SJCRH30 (cell line): ENCODE data around the gene STKLD1. TPM values are rescaled to one million over a fixed set of nuclear protein-coding genes. Genes with fewer than 3 reads are reported as not detected.
A peak's percentile ranks its signal among the peaks of the same experiment; 100 is the strongest.
"Not testable (repeated sequence)": the region's sequence is repeated elsewhere in the genome, so short reads cannot be mapped to it uniquely, and the experiment has no call there.

Experiments
- DNase-seq, 2 experiments: peaks; one replicate each; pipeline ENCODE4 v3.0.0-alpha.2; 2015 to 2020
- H3K27ac ChIP-seq: fragments of 250-450 bp; sonication (Bioruptor Pico); 2 replicates; pipeline ENCODE4 v1.5.1; 2020; ENCODE audit warnings: mild to moderate bottlenecking, moderate library complexity
- H3K27me3 ChIP-seq: fragments of 250-450 bp; sonication (Bioruptor Pico); 2 replicates; pipeline ENCODE4 v1.5.1; 2020; ENCODE audit warnings: mild to moderate bottlenecking, moderate library complexity
- H3K36me3 ChIP-seq: fragments of 250-450 bp; sonication (Bioruptor Pico); 2 replicates; pipeline ENCODE4 v1.5.1; 2020; ENCODE audit warnings: mild to moderate bottlenecking, moderate library complexity
- H3K4me1 ChIP-seq: fragments of 250-450 bp; sonication (Bioruptor Pico); 2 replicates; pipeline ENCODE4 v1.5.1; 2020; ENCODE audit warnings: mild to moderate bottlenecking, moderate library complexity
- H3K4me3 ChIP-seq: fragments of 250-450 bp; sonication (Bioruptor Pico); 2 replicates; pipeline ENCODE4 v1.5.1; 2020; ENCODE audit warnings: mild to moderate bottlenecking, moderate library complexity
- H3K9me3 ChIP-seq: fragments of 250-450 bp; sonication (Bioruptor Pico); replicated peaks from 2 replicates; pipeline ENCODE4 v1.5.1; 2020; ENCODE audit warnings: mild to moderate bottlenecking, moderate library complexity
- total RNA-seq: library from RNA; depleted of rRNA; stranded (reverse); fragments of >200 nt; shearing (Covaris generic); gene quantifications from 2 replicates; pipeline ENCODE4 v1.2.3, GENCODE V29; 2014

STKLD1 gene
- total RNA-seq, 1 experiment from 2014 or later = 1.7 TPM

- H3K4me1 ChIP-seq = no peaks in the 10 kb centered on the region
- H3K9me3 ChIP-seq = no peaks in the 10 kb centered on the region
- no peak overlapping the region for H3K4me3 ChIP-seq
- no peak overlapping the region for H3K27ac ChIP-seq
- no peak for DNase-seq
- no peaks in the 10 kb centered on the region for H3K36me3 ChIP-seq
- no peaks in the 10 kb centered on the region for H3K27me3 ChIP-seq
Measured at GRCh38 chr9:133379153-133380086, 3.3 kb downstream of the STKLD1 start.

- Histone ChIP-seq H3K36me3 (no peaks in the 10 kb centered on the region), H3K27ac (no peak overlapping the region), H3K4me3 (no peak overlapping the region), H3K4me1 (peaks cover 3% of the 10 kb centered on the region; the same call in 1 of the 2 replicates), H3K9me3 (no peaks in the 10 kb centered on the region), H3K27me3 (no peaks in the 10 kb centered on the region)
- no peak for DNase-seq
Measured at GRCh38 chr9:133380734-133381133, 4.6 kb downstream of the STKLD1 start.

- Histone ChIP-seq H3K4me1 (peaks cover 5% of the 10 kb centered on the region; the same call in 1 of the 2 replicates), H3K27ac (no peak overlapping the region), H3K36me3 (no peaks in the 10 kb centered on the region), H3K4me3 (no peak overlapping the region), H3K27me3 (no peaks in the 10 kb centered on the region), H3K9me3 (no peaks in the 10 kb centered on the region)
- no peak for DNase-seq
Measured at GRCh38 chr9:133382507-133383141, 6.5 kb downstream of the STKLD1 start.

- Histone ChIP-seq H3K27ac (no peak overlapping the region), H3K4me3 (no peak overlapping the region), H3K36me3 (no peaks in the 10 kb centered on the region), H3K9me3 (no peaks in the 10 kb centered on the region), H3K4me1 (peaks cover 5% of the 10 kb centered on the region; the same call in 1 of the 2 replicates), H3K27me3 (no peaks in the 10 kb centered on the region)
- no peak for DNase-seq
Measured at GRCh38 chr9:133383438-133383837, 7.3 kb downstream of the STKLD1 start.

- DNase-seq = peak in 1 of 2 experiments; percentile 65
- no peaks in the 10 kb centered on the region for H3K27me3 ChIP-seq
- H3K9me3 ChIP-seq = no peaks in the 10 kb centered on the region
- peaks cover 5% of the 10 kb centered on the region; the same call in 1 of the 2 replicates for H3K4me1 ChIP-seq
- no peak overlapping the region for H3K4me3 ChIP-seq
- no peak overlapping the region for H3K27ac ChIP-seq
- no peaks in the 10 kb centered on the region for H3K36me3 ChIP-seq
Measured at GRCh38 chr9:133384736-133385321, 8.7 kb downstream of the STKLD1 start.

GRCh38 chr9:133385452-133385851 lies 9.3 kb downstream of the STKLD1 start:
- no peak overlapping the region for H3K4me3 ChIP-seq
- peaks cover 5% of the 10 kb centered on the region; the same call in 1 of the 2 replicates for H3K4me1 ChIP-seq
- H3K27ac ChIP-seq = no peak overlapping the region
- H3K36me3 ChIP-seq = no peaks in the 10 kb centered on the region
- H3K9me3 ChIP-seq = no peaks in the 10 kb centered on the region
- DNase-seq = no peak
- H3K27me3 ChIP-seq = no peaks in the 10 kb centered on the region

- Histone ChIP-seq H3K36me3 (no peaks in the 10 kb centered on the region), H3K27me3 (no peaks in the 10 kb centered on the region), H3K9me3 (no peaks in the 10 kb centered on the region), H3K27ac (no peak overlapping the region), H3K4me1 (peaks cover 5% of the 10 kb centered on the region; the same call in 1 of the 2 replicates), H3K4me3 (no peak overlapping the region)
- no peak for DNase-seq
Measured at GRCh38 chr9:133386338-133386737, 10.2 kb downstream of the STKLD1 start.

- Histone ChIP-seq H3K36me3 (no peaks in the 10 kb centered on the region), H3K4me3 (no peak overlapping the region), H3K27me3 (no peaks in the 10 kb centered on the region), H3K9me3 (no peaks in the 10 kb centered on the region), H3K27ac (no peak overlapping the region), H3K4me1 (peaks cover 5% of the 10 kb centered on the region; the same call in 1 of the 2 replicates)
- DNase-seq = no peak
Measured at GRCh38 chr9:133387680-133388079, 11.5 kb downstream of the STKLD1 start.

GRCh38 chr9:133389025-133389557 lies 12.9 kb downstream of the STKLD1 start:
- H3K4me3 ChIP-seq = no peak overlapping the region
- H3K9me3 ChIP-seq = no peaks in the 10 kb centered on the region
- H3K27ac ChIP-seq = no peak overlapping the region
- 0 out of 2 replicates have a peak, but pooled peaks cover 4% of the 10 kb centered on the region for H3K27me3 ChIP-seq
- H3K36me3 ChIP-seq = no peaks in the 10 kb centered on the region
- peaks cover 5% of the 10 kb centered on the region; the same call in 1 of the 2 replicates for H3K4me1 ChIP-seq
- no peak for DNase-seq

GRCh38 chr9:133389562-133389961 lies 13.4 kb downstream of the STKLD1 start:
- no peak for DNase-seq
- Histone ChIP-seq H3K9me3 (no peaks in the 10 kb centered on the region), H3K4me1 (peaks cover 5% of the 10 kb centered on the region; the same call in 1 of the 2 replicates), H3K36me3 (no peaks in the 10 kb centered on the region), H3K27me3 (0 out of 2 replicates have a peak, but pooled peaks cover 7% of the 10 kb centered on the region), H3K27ac (no peak overlapping the region), H3K4me3 (no peak overlapping the region)

GRCh38 chr9:133390713-133391112 lies 14.5 kb downstream of the STKLD1 start:
- H3K36me3 ChIP-seq = no peaks in the 10 kb centered on the region
- DNase-seq = no peak
- 0 out of 2 replicates have a peak, but pooled peaks cover 2% of the 10 kb centered on the region for H3K4me1 ChIP-seq
- H3K4me3 ChIP-seq = no peak overlapping the region
- H3K9me3 ChIP-seq = no peaks in the 10 kb centered on the region
- no peak overlapping the region for H3K27ac ChIP-seq
- H3K27me3 ChIP-seq = peaks cover 9% of the 10 kb centered on the region; the same call in 1 of the 2 replicates

- not testable (repeated sequence) for H3K4me3 ChIP-seq, H3K27ac ChIP-seq, H3K27me3 ChIP-seq, H3K4me1 ChIP-seq, DNase-seq, H3K9me3 ChIP-seq, H3K36me3 ChIP-seq
Measured at GRCh38 chr9:133391449-133391848, 15.3 kb downstream of the STKLD1 start.

- not testable (repeated sequence) for H3K4me3 ChIP-seq, H3K4me1 ChIP-seq, H3K36me3 ChIP-seq, H3K27me3 ChIP-seq, H3K27ac ChIP-seq, H3K9me3 ChIP-seq, DNase-seq
Measured at GRCh38 chr9:133392308-133392707, 16.1 kb downstream of the STKLD1 start.

- no peaks in the 10 kb centered on the region for H3K36me3 ChIP-seq
- H3K27me3 ChIP-seq = peaks cover 9% of the 10 kb centered on the region; the same call in 1 of the 2 replicates
Measured at GRCh38 chr9:133393399-133393798, 17.2 kb downstream of the STKLD1 start.

More at GRCh38 chr9:133393399-133393798, 17.2 kb downstream of the STKLD1 start:
- Histone ChIP-seq H3K9me3 (no peaks in the 10 kb centered on the region), H3K4me1 (no peaks in the 10 kb centered on the region), H3K27ac (no peak overlapping the region), H3K4me3 (no peak overlapping the region)
- no peak for DNase-seq
